BJ (cell line): ENCODE data around the gene BBS10. TPM values are rescaled to one million over a fixed set of nuclear protein-coding genes. Genes with fewer than 3 reads are reported as not detected.
"Not testable (repeated sequence)": the region's sequence is repeated elsewhere in the genome, so short reads cannot be mapped to it uniquely, and the experiment has no call there.

Experiments used
- CTCF ChIA-PET: fragments of 350-600 bp; formaldehyde crosslinking; extraction: SDS; loops from one replicate; lab custom pipeline; 2021; ENCODE audit warnings: antibody characterized with exemption, inconsistent platforms; lab: Yijun Ruan, JAX
- POLR2A ChIA-PET: fragments of 300-600 bp; sonication (Branson Sonifier 250); formaldehyde crosslinking; extraction: SDS; loops from one replicate; lab custom pipeline; 2021; ENCODE audit warnings: antibody characterized with exemption; lab: Charles Lee
- DNase-seq: peaks from one replicate; pipeline ENCODE4 v3.0.0-alpha.2; 2011; ENCODE audit warnings: low read depth
- H3K27me3 ChIP-seq: 2 replicates; pipeline ENCODE4 v1.6.0; 2011; ENCODE audit warnings: low read length; ENCODE audit not compliant: control insufficient read depth, insufficient read depth
- H3K36me3 ChIP-seq: 2 replicates; pipeline ENCODE4 v1.5.1; 2011; ENCODE audit warnings: low read length; ENCODE audit not compliant: control insufficient read depth, insufficient read depth
- H3K4me3 ChIP-seq: 2 replicates; pipeline ENCODE4 v1.5.1; 2011; ENCODE audit warnings: low read depth, mild to moderate bottlenecking, control low read depth, low read length
- CTCF ChIP-seq: IDR thresholded peaks from 2 replicates; pipeline ENCODE4 v1.5.1; 2011; ENCODE audit warnings: low read depth, mild to moderate bottlenecking, control low read depth, inconsistent platforms, low read length, moderate library complexity; ENCODE audit not compliant: insufficient read depth
- polyA plus RNA-seq: library from polyadenylated mRNA; depleted of rRNA; stranded (reverse); fragments of >200 nt; gene quantifications from 2 replicates; pipeline ENCODE4 v1.2.3, GENCODE V29; 2011

Gene BBS10
- polyA plus RNA-seq, 1 experiment = 4.9 TPM

GRCh38 chr12:76379261-76379660 is 31.0 kb upstream of the BBS10 start:
- H3K4me3 ChIP-seq = no peak overlapping the region
- no peaks in the 10 kb centered on the region for H3K27me3 ChIP-seq
- POLR2A ChIA-PET = no interaction called here
- no peaks in the 10 kb centered on the region; the same call in 1 of the 2 replicates for H3K36me3 ChIP-seq
- CTCF ChIA-PET = no interaction called here
- DNase-seq = no peak
- no peak for TF ChIP-seq CTCF

- not testable (repeated sequence) for H3K36me3 ChIP-seq, H3K27me3 ChIP-seq, H3K4me3 ChIP-seq, DNase-seq
- ChIA-PET POLR2A (interaction anchor here (0.5 kb wide), 1 partner anchor 67 kb away, joined by 4 read pairs; no protein-coding TSS in a partner anchor), CTCF (interaction anchor here (1.3 kb wide), 1 partner anchor 19 kb away, joined by 3 read pairs; no protein-coding TSS in a partner anchor)
These were observed 28.7 kb upstream of the BBS10 start for GRCh38 chr12:76376876-76377275.

- DNase-seq = no peak
- no peak for TF ChIP-seq CTCF
- Histone ChIP-seq H3K4me3 (no peak overlapping the region), H3K27me3 (no peaks in the 10 kb centered on the region), H3K36me3 (no peaks in the 10 kb centered on the region)
- POLR2A ChIA-PET = no interaction called here
- CTCF ChIA-PET = interaction anchor here (0.9 to 2.0 kb wide), 2 partner anchors 10 to 80 kb away, joined by 4 read pairs; no protein-coding TSS in a partner anchor
These were observed 27.7 kb upstream of the BBS10 start for GRCh38 chr12:76375939-76376338.

- no peak for DNase-seq
- Histone ChIP-seq H3K27me3 (no peaks in the 10 kb centered on the region), H3K4me3 (no peak overlapping the region), H3K36me3 (no peaks in the 10 kb centered on the region)
- no peak for TF ChIP-seq CTCF
- ChIA-PET CTCF (interaction anchor here (0.9 to 2.0 kb wide), 2 partner anchors 9 to 81 kb away, joined by 4 read pairs; no protein-coding TSS in a partner anchor), POLR2A (no interaction called here)
These were observed 27.3 kb upstream of the BBS10 start for GRCh38 chr12:76375470-76375869.

- Histone ChIP-seq H3K27me3 (no peaks in the 10 kb centered on the region), H3K36me3 (no peaks in the 10 kb centered on the region), H3K4me3 (no peak overlapping the region)
- TF ChIP-seq CTCF = no peak
- DNase-seq = peak; percentile 7
- ChIA-PET POLR2A (no interaction called here), CTCF (interaction anchor here (2.0 kb wide), 1 partner anchor 81 kb away, joined by 4 read pairs; no protein-coding TSS in a partner anchor)
These were observed 26.3 kb upstream of the BBS10 start for GRCh38 chr12:76374386-76375020.
